Esophagus squamous epithelium (tissue), 4 donors: ENCODE results near the gene LCE1F.

Experiments
- POLR2A ChIP-seq, 4 donors: fragments of 450-650 bp; IDR thresholded peaks; one replicate each; pipeline ENCODE4 v1.6.1; 2017; ENCODE audit warnings: antibody characterized with exemption in 4 of 4, mild to moderate bottlenecking in 4 of 4, moderate library complexity in 3 of 4
- TF ChIP-seq, protein P1 (sequence below), 6 experiments: fragments of 450-650 bp in 4 of 6; fragments of 200-600 bp in 2 of 6; sonication (generic) in 2 of 6; IDR thresholded peaks; one replicate each; pipeline ENCODE4 v1.5.1; 2016 to 2019; ENCODE audit warnings: antibody characterized with exemption in 6 of 6, mild to moderate bottlenecking in 4 of 6, moderate library complexity in 4 of 6

DNA sequence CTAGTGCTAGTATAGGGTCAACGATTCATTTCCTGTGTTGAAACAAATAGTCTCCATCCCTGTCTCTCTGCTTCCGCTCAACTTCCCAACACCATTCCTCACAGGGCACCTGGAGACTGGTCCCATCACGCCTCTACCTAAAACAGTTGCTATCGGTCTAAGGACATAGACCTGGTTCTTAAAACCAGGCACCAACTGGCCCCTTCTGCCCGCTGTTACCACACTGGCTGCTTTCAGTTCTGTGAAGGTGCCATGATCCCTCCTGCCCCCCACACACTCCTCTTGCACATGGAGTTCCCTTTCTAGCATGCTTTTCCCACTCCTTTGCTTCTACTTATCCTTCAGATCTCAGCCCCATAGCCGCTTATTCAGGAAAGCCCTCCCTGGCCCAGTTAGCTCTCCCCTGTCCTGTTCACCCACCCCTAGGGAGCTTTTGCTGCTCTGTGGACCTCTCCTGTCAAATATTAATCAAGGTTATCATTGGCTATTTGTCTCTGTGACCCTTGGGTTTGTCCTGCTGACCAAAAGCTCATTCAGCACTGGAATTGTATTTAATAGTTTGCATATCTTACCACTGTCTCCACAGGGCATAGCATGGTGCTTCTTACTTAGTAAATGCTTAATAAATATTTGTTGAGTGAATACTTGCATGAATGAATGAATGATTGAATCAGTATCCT, 29.0 kb upstream of the LCE1F start:
- TF ChIP-seq, protein P1, sequence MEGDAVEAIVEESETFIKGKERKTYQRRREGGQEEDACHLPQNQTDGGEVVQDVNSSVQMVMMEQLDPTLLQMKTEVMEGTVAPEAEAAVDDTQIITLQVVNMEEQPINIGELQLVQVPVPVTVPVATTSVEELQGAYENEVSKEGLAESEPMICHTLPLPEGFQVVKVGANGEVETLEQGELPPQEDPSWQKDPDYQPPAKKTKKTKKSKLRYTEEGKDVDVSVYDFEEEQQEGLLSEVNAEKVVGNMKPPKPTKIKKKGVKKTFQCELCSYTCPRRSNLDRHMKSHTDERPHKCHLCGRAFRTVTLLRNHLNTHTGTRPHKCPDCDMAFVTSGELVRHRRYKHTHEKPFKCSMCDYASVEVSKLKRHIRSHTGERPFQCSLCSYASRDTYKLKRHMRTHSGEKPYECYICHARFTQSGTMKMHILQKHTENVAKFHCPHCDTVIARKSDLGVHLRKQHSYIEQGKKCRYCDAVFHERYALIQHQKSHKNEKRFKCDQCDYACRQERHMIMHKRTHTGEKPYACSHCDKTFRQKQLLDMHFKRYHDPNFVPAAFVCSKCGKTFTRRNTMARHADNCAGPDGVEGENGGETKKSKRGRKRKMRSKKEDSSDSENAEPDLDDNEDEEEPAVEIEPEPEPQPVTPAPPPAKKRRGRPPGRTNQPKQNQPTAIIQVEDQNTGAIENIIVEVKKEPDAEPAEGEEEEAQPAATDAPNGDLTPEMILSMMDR (IDR thresholded peaks at IDR 0.05), result no peak
- TF ChIP-seq POLR2A (IDR thresholded peaks at IDR 0.05), result no peak
